Hepatocyte (in vitro differentiated cells): ENCODE results near the gene CCNI.

Experiments
- CTCF ChIP-seq: fragments of 200-600 bp; sonication (generic); IDR thresholded peaks from 2 replicates; pipeline ENCODE4 v1.5.1; 2016; ENCODE audit warnings: antibody characterized with exemption, mild to moderate bottlenecking; ENCODE audit not compliant: poor library complexity
- EZH2 ChIP-seq: fragments of 200-600 bp; sonication (generic); IDR thresholded peaks from 2 replicates; pipeline ENCODE4 v1.6.1; 2016; ENCODE audit warnings: antibody characterized with exemption, mild to moderate bottlenecking, borderline replicate concordance
- EZH2phosphoT487 ChIP-seq: fragments of 200-600 bp; sonication (generic); IDR thresholded peaks from one replicate; pipeline ENCODE4 v1.6.1; 2018; ENCODE audit warnings: antibody characterized with exemption, mild to moderate bottlenecking, low read depth, moderate library complexity; ENCODE audit not compliant: unreplicated experiment, severe bottlenecking

GRCh38 chr4:77093401-77093800, 17.6 kb upstream of the CCNI start:
- TF ChIP-seq CTCF (no peak), EZH2 (no peak), EZH2phosphoT487 (no peak)
